GM18909 (cell line): ENCODE data around the gene NDRG3.
A peak's percentile ranks its signal among the peaks of the same experiment; 100 is the strongest.

Source experiments
- ATAC-seq: cut with Tn5 transposase; IDR thresholded peaks from one replicate; pipeline ENCODE4 v1.9.1; 2021; ENCODE audit warnings: mild to moderate bottlenecking; ENCODE audit not compliant: unreplicated experiment, poor library complexity

NDRG3 gene

GRCh38 chr20:36768768-36769430 lies 23.0 kb upstream of the NDRG3 start:
- no peak for ATAC-seq

GRCh38 chr20:36761125-36761524 lies 15.2 kb upstream of the NDRG3 start:
- ATAC-seq = no peak

- ATAC-seq = no peak
Measured at GRCh38 chr20:36760647-36761046, 14.8 kb upstream of the NDRG3 start.

GRCh38 chr20:36758276-36758675 lies 12.4 kb upstream of the NDRG3 start:
- ATAC-seq = no peak

- ATAC-seq = no peak
Measured at GRCh38 chr20:36756496-36756895, 10.6 kb upstream of the NDRG3 start.

- ATAC-seq = no peak
Measured at GRCh38 chr20:36754656-36755222, 8.8 kb upstream of the NDRG3 start.

- ATAC-seq = no peak
Measured at GRCh38 chr20:36752582-36752981, 6.7 kb upstream of the NDRG3 start.

GRCh38 chr20:36745234-36745926 lies 510 bp downstream of the NDRG3 start:
- peak; percentile 43 for ATAC-seq

GRCh38 chr20:36744764-36745191 lies 1.1 kb downstream of the NDRG3 start:
- no peak for ATAC-seq

GRCh38 chr20:36744243-36744642 lies 1.6 kb downstream of the NDRG3 start:
- ATAC-seq = no peak

GRCh38 chr20:36742558-36742957 lies 3.3 kb downstream of the NDRG3 start:
- ATAC-seq = no peak

GRCh38 chr20:36741072-36741471 lies 4.8 kb downstream of the NDRG3 start:
- no peak for ATAC-seq

- no peak for ATAC-seq
Measured at GRCh38 chr20:36737183-36737499, 8.7 kb downstream of the NDRG3 start.

- no peak for ATAC-seq
Measured at GRCh38 chr20:36736451-36737182, 9.3 kb downstream of the NDRG3 start.

- ATAC-seq = no peak
Measured at GRCh38 chr20:36732456-36732855, 13.4 kb downstream of the NDRG3 start.

- ATAC-seq = no peak
Measured at GRCh38 chr20:36728986-36729385, 16.9 kb downstream of the NDRG3 start.

GRCh38 chr20:36726168-36726567 lies 19.7 kb downstream of the NDRG3 start:
- no peak for ATAC-seq

- ATAC-seq = no peak
Measured at GRCh38 chr20:36720510-36720909, 25.4 kb downstream of the NDRG3 start.

- ATAC-seq = no peak
Measured at GRCh38 chr20:36717657-36718056, 28.2 kb downstream of the NDRG3 start.

- no peak for ATAC-seq
Measured at GRCh38 chr20:36717021-36717420, 28.9 kb downstream of the NDRG3 start.

GRCh38 chr20:36712775-36713174 lies 33.1 kb downstream of the NDRG3 start:
- ATAC-seq = no peak
